Endothelial cell of umbilical vein (primary cell): Measurements from ENCODE around the gene PIWIL4. TPM values are rescaled to one million over a fixed set of nuclear protein-coding genes. Genes with fewer than 3 reads are reported as not detected.

Source experiments
- BruUV-seq: library from RNA; stranded (reverse); fragments of 400-500 nt; replicated peaks from 2 replicates; lab custom pipeline; 2021; lab: Mats Ljungman, UMichigan
- CTCF ChIA-PET: fragments of 300-600, 350-600 bp; sonication (Branson Sonifier 250); formaldehyde crosslinking; loops from one replicate; lab custom pipeline; 2021; ENCODE audit warnings: antibody characterized with exemption, inconsistent platforms; lab: Charles Lee
- POLR2A ChIA-PET: fragments of 300-600, 350-600 bp; sonication (Branson Sonifier 250); formaldehyde crosslinking; loops from one replicate; lab custom pipeline; 2021; ENCODE audit warnings: antibody characterized with exemption, inconsistent platforms; lab: Charles Lee
- DNase-seq: peaks from one replicate; pipeline ENCODE4 v3.0.0-alpha.2; 2011; ENCODE audit warnings: low read depth, low spot score
- FAIRE-seq: peaks from 2 replicates; lab custom pipeline; 2011; peaks lifted over from hg19 to GRCh38; lab: Jason Lieb, UNC
- H2AFZ ChIP-seq: 2 replicates; pipeline ENCODE4 v1.6.0; 2012; ENCODE audit warnings: low read depth, low read length, control low read depth, inconsistent platforms
- H3K27ac ChIP-seq: 2 replicates; pipeline ENCODE4 v1.5.1; 2011; ENCODE audit warnings: low read depth, mild to moderate bottlenecking, control low read depth, low read length, moderate library complexity; ENCODE audit not compliant: insufficient read depth
- H3K27me3 ChIP-seq, 2 experiments: 2 replicates each; pipeline versions ENCODE4 v1.6.0 to v1.6.1; 2011; ENCODE audit warnings: low read length in 2 of 2, mixed read lengths in 1 of 2; ENCODE audit not compliant: control insufficient read depth in 2 of 2, insufficient read depth in 2 of 2
- H3K36me3 ChIP-seq, 2 experiments: 2 replicates in 1 of 2; 3 replicates in 1 of 2; pipeline ENCODE4 v1.5.1; 2011; ENCODE audit warnings: low read length in 2 of 2, mild to moderate bottlenecking in 1 of 2, moderate library complexity in 1 of 2; ENCODE audit not compliant: control insufficient read depth in 2 of 2, insufficient read depth in 2 of 2; ENCODE audit errors: extremely low read depth in 1 of 2
- H3K4me1 ChIP-seq: 3 replicates; pipeline ENCODE4 v1.5.1; 2011; ENCODE audit warnings: mild to moderate bottlenecking, low read length; ENCODE audit not compliant: control insufficient read depth, insufficient read depth; ENCODE audit errors: extremely low read depth
- H3K4me2 ChIP-seq: 2 replicates; pipeline ENCODE4 v1.6.1; 2011; ENCODE audit warnings: low read length, control low read depth, mixed read lengths; ENCODE audit not compliant: insufficient read depth
- H3K4me3 ChIP-seq, 3 experiments: fragments of 200-600 bp in 1 of 3; sonication (generic), shearing (Covaris generic) in 1 of 3; replicated peaks in 1 of 3; 2 replicates each; pipeline ENCODE4 v1.5.1; 2011 to 2016; ENCODE audit warnings: control low read depth in 3 of 3, low read length in 3 of 3, mild to moderate bottlenecking in 2 of 3, inconsistent platforms in 1 of 3, low read depth in 1 of 3, moderate library complexity in 1 of 3; ENCODE audit not compliant: insufficient read depth in 1 of 3
- H3K79me2 ChIP-seq: 2 replicates; pipeline ENCODE4 v1.6.0; 2012; ENCODE audit warnings: low read length, inconsistent platforms; ENCODE audit not compliant: control insufficient read depth, insufficient read depth
- H3K9ac ChIP-seq: replicated peaks from 2 replicates; pipeline ENCODE3; 2011; ENCODE audit warnings: low read length, control low read depth; ENCODE audit not compliant: insufficient read depth; ENCODE audit errors: extremely low read depth
- H3K9me1 ChIP-seq: replicated peaks from 3 replicates; pipeline ENCODE4 v1.6.0; 2011; ENCODE audit warnings: mild to moderate bottlenecking, low read length; ENCODE audit not compliant: control insufficient read depth, insufficient read depth; ENCODE audit errors: extremely low read depth
- H3K9me3 ChIP-seq: replicated peaks from 2 replicates; pipeline ENCODE4 v1.5.1; 2012; ENCODE audit warnings: low read length, inconsistent platforms; ENCODE audit not compliant: control insufficient read depth, insufficient read depth
- H4K20me1 ChIP-seq: replicated peaks from 2 replicates; pipeline ENCODE3; 2011; ENCODE audit warnings: mild to moderate bottlenecking, low read length; ENCODE audit not compliant: control insufficient read depth, insufficient read depth; ENCODE audit errors: extremely low read depth
- CTCF ChIP-seq, 2 donors: IDR thresholded peaks; 1 replicate in 1 of 2; 2 replicates in 1 of 2; pipeline ENCODE4 v1.5.1; 2011; ENCODE audit warnings: low read length in 2 of 2, mild to moderate bottlenecking in 2 of 2, moderate library complexity in 2 of 2, control low read depth in 1 of 2, inconsistent platforms in 1 of 2, low read depth in 1 of 2; ENCODE audit not compliant: insufficient read depth in 1 of 2; ENCODE audit errors: extremely low read depth in 1 of 2
- EZH2 ChIP-seq: IDR thresholded peaks from 2 replicates; pipeline ENCODE4 v1.6.1; 2012; ENCODE audit warnings: borderline replicate concordance, low read depth, mild to moderate bottlenecking, moderate library complexity, low read length, inconsistent platforms; ENCODE audit not compliant: severe bottlenecking
- FOS ChIP-seq: IDR thresholded peaks from 2 replicates; pipeline ENCODE4 v1.6.1; 2011; ENCODE audit warnings: mild to moderate bottlenecking, low read length, moderate library complexity, borderline replicate concordance; ENCODE audit not compliant: insufficient read depth
- GATA2 ChIP-seq: IDR thresholded peaks from 2 replicates; pipeline ENCODE4 v1.7.0; 2011; ENCODE audit warnings: low read depth, mild to moderate bottlenecking, moderate library complexity, mixed read lengths, low read length; ENCODE audit not compliant: insufficient read length, insufficient read depth
- JUN ChIP-seq: IDR thresholded peaks from 2 replicates; pipeline ENCODE4 v1.6.1; 2011; ENCODE audit warnings: borderline replicate concordance, low read depth; ENCODE audit not compliant: insufficient read length, insufficient read depth
- MAX ChIP-seq: IDR thresholded peaks from 2 replicates; pipeline ENCODE4 v1.6.1; 2011; ENCODE audit not compliant: insufficient read depth, insufficient read length
- MYC ChIP-seq: IDR thresholded peaks from one replicate; pipeline ENCODE4 v1.6.1; 2011; ENCODE audit warnings: mild to moderate bottlenecking, low read depth, low read length
- POLR2A ChIP-seq: IDR thresholded peaks from 2 replicates; pipeline ENCODE4 v1.6.1; 2012; ENCODE audit warnings: low read depth, mild to moderate bottlenecking, control low read depth, low read length
- POLR2AphosphoS5 ChIP-seq: IDR thresholded peaks from 2 replicates; pipeline ENCODE4 v1.6.1; 2012; ENCODE audit warnings: low read depth, mild to moderate bottlenecking, control low read depth, low read length, moderate library complexity; ENCODE audit not compliant: insufficient read depth
- dilution Hi-C: fragments of 300-500 bp; cut with MboI; formaldehyde crosslinking; loops from one replicate; pipeline ENCODE4 v1.15.0; 2019; ENCODE audit warnings: low sequenced_read_pairs; ENCODE audit not compliant: extremely low pct_ligation_motif_present
- intact Hi-C: fragments of 100-400 bp; cut with micrococcal nuclease; formaldehyde crosslinking; loops from one replicate; pipeline ENCODE4 v1.10.0; 2022
- polyA plus RNA-seq, 4 experiments: library from polyadenylated mRNA; depleted of rRNA in 3 of 4; stranded (reverse) in 3 of 4; unstranded in 1 of 4; fragments of >200 nt; gene quantifications; 2 replicates each; pipeline versions ENCODE4 v1.2.1 to v1.2.3, GENCODE V29; 2011 to 2012; ENCODE audit warnings: missing spikeins in 1 of 4
- total RNA-seq: library from RNA; stranded (reverse); gene quantifications from 2 replicates; pipeline ENCODE4 v1.2.3, GENCODE V29; 2021

PIWIL4 gene
- total and polyA plus RNA-seq, 2 donors (not counting 3 experiments of a cell fraction or from before 2014, with no cell fraction given), result 0.55 to 0.64 TPM

- ChIA-PET POLR2A (no interaction called here), CTCF (interaction anchor here (1.1 to 4.1 kb wide), 8 partner anchors 8 to 708 kb away, joined by 3 to 52 read pairs (median 8); no protein-coding TSS in a partner anchor)
- H3K9me3 ChIP-seq, result no peaks in the 10 kb centered on the region
- TF ChIP-seq EZH2 (no peak), MAX (no peak), FOS (no peak), POLR2AphosphoS5 (no peak), POLR2A (no peak), CTCF (IDR thresholded peaks at IDR 0.05; ENCODE audit: extremely low read depth in 1 of 2, insufficient read depth in 1 of 2, low read depth in 1 of 2, low read length in 2 of 2) (no peak), JUN (no peak), GATA2 (no peak), MYC (no peak)
- no peaks in the 10 kb centered on the region for H3K79me2 ChIP-seq
- no peaks in the 10 kb centered on the region for H3K4me1 ChIP-seq
- H3K9me1 ChIP-seq, result no peaks in the 10 kb centered on the region
- H3K27ac ChIP-seq, result no peak overlapping the region
- no peak overlapping the region for H3K9ac ChIP-seq
- no peak overlapping the region for H3K4me3 ChIP-seq
- no peak overlapping the region for H2AFZ ChIP-seq
- BruUV-seq, result no TSS peak
- DNase-seq (no peak), FAIRE-seq (no peak)
- intact Hi-C loops (loop anchor here (1.0 kb wide), 3 partner anchors 59 to 708 kb away; no protein-coding TSS in a partner anchor), dilution Hi-C loops (no loop called here)
- no peak overlapping the region for H3K4me2 ChIP-seq
- no peaks in the 10 kb centered on the region for H3K36me3 ChIP-seq
- H3K27me3 ChIP-seq, result no peaks in the 10 kb centered on the region
- H4K20me1 ChIP-seq, result no peaks in the 10 kb centered on the region
Observed at GRCh38 chr11:94603587-94603986, 36.4 kb downstream of the PIWIL4 start.
